Vagina (tissue), 2 donors: ENCODE measurements around the gene NFATC2.

ENCODE experiments used
- POLR2A ChIP-seq, 2 donors: fragments of 450-650 bp; IDR thresholded peaks; one replicate each; pipeline ENCODE4 v1.6.1; 2017; ENCODE audit warnings: antibody characterized with exemption in 2 of 2, mild to moderate bottlenecking in 2 of 2, moderate library complexity in 2 of 2
- POLR2AphosphoS5 ChIP-seq, 2 donors: sonication (generic); formaldehyde crosslinking; IDR thresholded peaks; one replicate each; pipeline ENCODE4 v1.9.0; 2017; ENCODE audit warnings: antibody characterized with exemption in 2 of 2, mild to moderate bottlenecking in 2 of 2, low read depth in 1 of 2; ENCODE audit not compliant: insufficient read depth in 1 of 2
- TF ChIP-seq, protein P1 (sequence below), 3 experiments: fragments of 450-650 bp in 2 of 3; fragments of 200-600 bp in 1 of 3; sonication (generic) in 1 of 3; IDR thresholded peaks; one replicate each; pipeline ENCODE4 v1.5.1; 2017 to 2019; ENCODE audit warnings: antibody characterized with exemption in 3 of 3, mild to moderate bottlenecking in 2 of 3, moderate library complexity in 2 of 3

- TF ChIP-seq, protein P1, sequence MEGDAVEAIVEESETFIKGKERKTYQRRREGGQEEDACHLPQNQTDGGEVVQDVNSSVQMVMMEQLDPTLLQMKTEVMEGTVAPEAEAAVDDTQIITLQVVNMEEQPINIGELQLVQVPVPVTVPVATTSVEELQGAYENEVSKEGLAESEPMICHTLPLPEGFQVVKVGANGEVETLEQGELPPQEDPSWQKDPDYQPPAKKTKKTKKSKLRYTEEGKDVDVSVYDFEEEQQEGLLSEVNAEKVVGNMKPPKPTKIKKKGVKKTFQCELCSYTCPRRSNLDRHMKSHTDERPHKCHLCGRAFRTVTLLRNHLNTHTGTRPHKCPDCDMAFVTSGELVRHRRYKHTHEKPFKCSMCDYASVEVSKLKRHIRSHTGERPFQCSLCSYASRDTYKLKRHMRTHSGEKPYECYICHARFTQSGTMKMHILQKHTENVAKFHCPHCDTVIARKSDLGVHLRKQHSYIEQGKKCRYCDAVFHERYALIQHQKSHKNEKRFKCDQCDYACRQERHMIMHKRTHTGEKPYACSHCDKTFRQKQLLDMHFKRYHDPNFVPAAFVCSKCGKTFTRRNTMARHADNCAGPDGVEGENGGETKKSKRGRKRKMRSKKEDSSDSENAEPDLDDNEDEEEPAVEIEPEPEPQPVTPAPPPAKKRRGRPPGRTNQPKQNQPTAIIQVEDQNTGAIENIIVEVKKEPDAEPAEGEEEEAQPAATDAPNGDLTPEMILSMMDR (IDR thresholded peaks at IDR 0.05): no peak
- TF ChIP-seq POLR2A (IDR thresholded peaks at IDR 0.05): no peak
- no peak for TF ChIP-seq POLR2AphosphoS5 (IDR thresholded peaks at IDR 0.05; ENCODE audit: insufficient read depth in 1 of 2, low read depth in 1 of 2)
Observed at GRCh38 chr20:51468636-51469035, 73.9 kb downstream of the NFATC2 start.
